Measurements from ENCODE around the gene OR2H2. TPM values are rescaled to one million over a fixed set of nuclear protein-coding genes. Genes with fewer than 3 reads are reported as not detected.

Gene OR2H2
- total and polyA plus RNA-seq, 2 experiments from 2014 or later = 0.86 TPM; not detected in 1

DNA sequence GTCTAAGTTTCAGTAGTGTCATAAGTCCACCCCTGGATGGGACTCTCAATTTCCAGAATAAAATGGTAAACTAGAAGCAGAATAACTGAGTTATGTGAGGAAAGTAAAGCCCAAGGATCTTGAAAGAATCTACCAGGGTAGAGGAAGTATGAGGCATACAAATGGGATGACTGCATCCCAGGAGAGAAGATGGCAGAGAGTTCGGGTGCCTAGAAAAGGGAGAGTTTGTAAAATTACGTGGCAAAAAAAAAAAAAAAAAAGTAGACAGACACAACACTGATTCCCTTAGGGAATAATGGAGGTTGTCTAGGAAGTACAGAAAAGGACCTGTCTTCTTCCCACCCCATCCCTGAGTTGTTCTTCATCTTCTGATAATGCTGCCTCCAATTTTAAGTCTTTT lies 44.6 kb downstream of the OR2H2 start:
- Histone ChIP-seq H3K36me3 (ENCODE audit: insufficient read depth) (no peaks in the 10 kb centered on the region), H3K9me2 (ENCODE audit: insufficient read depth) (no peaks in the 10 kb centered on the region), H3K27me3 (ENCODE audit: insufficient read depth) (no peaks in the 10 kb centered on the region), H3K79me2 (replicated peaks; ENCODE audit: insufficient read depth) (peaks cover 69% of the 10 kb centered on the region), H3K4me2 (peak overlapping the region; percentile 91), H4K20me1 (replicated peaks; ENCODE audit: insufficient read depth) (peaks cover 24% of the 10 kb centered on the region), H2AFZ (no peak overlapping the region), H3K27ac (ENCODE audit: low read depth) (peak overlapping the region; percentile 78; the same call in 1 of the 2 replicates), H3K4me3 (peak overlapping the region; percentile 93), H3K4me1 (ENCODE audit: insufficient read depth) (peaks cover 57% of the 10 kb centered on the region), H3F3A (replicated peaks; ENCODE audit: low read depth) (peaks cover 27% of the 10 kb centered on the region)
- Mint-ChIP-seq H3K4me3 (peak overlapping the region; percentile 86), H3K4me1 (peaks cover 68% of the 10 kb centered on the region), H3K27me3 (ENCODE audit: insufficient read depth, low read depth, poor library complexity) (peaks cover 32% of the 10 kb centered on the region), H3K9me3 (no peaks in the 10 kb centered on the region), H3K27ac (no peak overlapping the region), H3K36me3 (ENCODE audit: low read depth) (peaks cover 20% of the 10 kb centered on the region)
- TF ChIP-seq JUNB (IDR thresholded peaks at IDR 0.05; ENCODE audit: unreplicated experiment) (no peak), ZNF114 (CRISPR knock-in tag; IDR thresholded peaks at IDR 0.05) (no peak), STAT1 (IDR thresholded peaks at IDR 0.05; ENCODE audit: unreplicated experiment) (no peak), EZH2phosphoT487 (IDR thresholded peaks at IDR 0.05; ENCODE audit: unreplicated experiment) (no peak), POLR2AphosphoS5 (IDR thresholded peaks at IDR 0.05; ENCODE audit: low read depth) (no peak), CREB1 (CRISPR knock-in tag; IDR thresholded peaks at IDR 0.05; ENCODE audit: low read depth) (no peak), NANOG (IDR thresholded peaks at IDR 0.05; ENCODE audit: borderline replicate concordance) (no peak), EZH2 (IDR thresholded peaks at IDR 0.05; ENCODE audit: low read depth, unreplicated experiment) (no peak), ZNF331 (CRISPR knock-in tag; IDR thresholded peaks at IDR 0.05; ENCODE audit: low read depth) (no peak)
- TF ChIP-seq, protein P1, sequence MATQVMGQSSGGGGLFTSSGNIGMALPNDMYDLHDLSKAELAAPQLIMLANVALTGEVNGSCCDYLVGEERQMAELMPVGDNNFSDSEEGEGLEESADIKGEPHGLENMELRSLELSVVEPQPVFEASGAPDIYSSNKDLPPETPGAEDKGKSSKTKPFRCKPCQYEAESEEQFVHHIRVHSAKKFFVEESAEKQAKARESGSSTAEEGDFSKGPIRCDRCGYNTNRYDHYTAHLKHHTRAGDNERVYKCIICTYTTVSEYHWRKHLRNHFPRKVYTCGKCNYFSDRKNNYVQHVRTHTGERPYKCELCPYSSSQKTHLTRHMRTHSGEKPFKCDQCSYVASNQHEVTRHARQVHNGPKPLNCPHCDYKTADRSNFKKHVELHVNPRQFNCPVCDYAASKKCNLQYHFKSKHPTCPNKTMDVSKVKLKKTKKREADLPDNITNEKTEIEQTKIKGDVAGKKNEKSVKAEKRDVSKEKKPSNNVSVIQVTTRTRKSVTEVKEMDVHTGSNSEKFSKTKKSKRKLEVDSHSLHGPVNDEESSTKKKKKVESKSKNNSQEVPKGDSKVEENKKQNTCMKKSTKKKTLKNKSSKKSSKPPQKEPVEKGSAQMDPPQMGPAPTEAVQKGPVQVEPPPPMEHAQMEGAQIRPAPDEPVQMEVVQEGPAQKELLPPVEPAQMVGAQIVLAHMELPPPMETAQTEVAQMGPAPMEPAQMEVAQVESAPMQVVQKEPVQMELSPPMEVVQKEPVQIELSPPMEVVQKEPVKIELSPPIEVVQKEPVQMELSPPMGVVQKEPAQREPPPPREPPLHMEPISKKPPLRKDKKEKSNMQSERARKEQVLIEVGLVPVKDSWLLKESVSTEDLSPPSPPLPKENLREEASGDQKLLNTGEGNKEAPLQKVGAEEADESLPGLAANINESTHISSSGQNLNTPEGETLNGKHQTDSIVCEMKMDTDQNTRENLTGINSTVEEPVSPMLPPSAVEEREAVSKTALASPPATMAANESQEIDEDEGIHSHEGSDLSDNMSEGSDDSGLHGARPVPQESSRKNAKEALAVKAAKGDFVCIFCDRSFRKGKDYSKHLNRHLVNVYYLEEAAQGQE (IDR thresholded peaks at IDR 0.05; ENCODE audit: unreplicated experiment) = no peak
- TF ChIP-seq, protein P2, sequence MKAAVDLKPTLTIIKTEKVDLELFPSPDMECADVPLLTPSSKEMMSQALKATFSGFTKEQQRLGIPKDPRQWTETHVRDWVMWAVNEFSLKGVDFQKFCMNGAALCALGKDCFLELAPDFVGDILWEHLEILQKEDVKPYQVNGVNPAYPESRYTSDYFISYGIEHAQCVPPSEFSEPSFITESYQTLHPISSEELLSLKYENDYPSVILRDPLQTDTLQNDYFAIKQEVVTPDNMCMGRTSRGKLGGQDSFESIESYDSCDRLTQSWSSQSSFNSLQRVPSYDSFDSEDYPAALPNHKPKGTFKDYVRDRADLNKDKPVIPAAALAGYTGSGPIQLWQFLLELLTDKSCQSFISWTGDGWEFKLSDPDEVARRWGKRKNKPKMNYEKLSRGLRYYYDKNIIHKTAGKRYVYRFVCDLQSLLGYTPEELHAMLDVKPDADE (IDR thresholded peaks at IDR 0.05) = no peak
- TF ChIP-seq, protein P3, sequence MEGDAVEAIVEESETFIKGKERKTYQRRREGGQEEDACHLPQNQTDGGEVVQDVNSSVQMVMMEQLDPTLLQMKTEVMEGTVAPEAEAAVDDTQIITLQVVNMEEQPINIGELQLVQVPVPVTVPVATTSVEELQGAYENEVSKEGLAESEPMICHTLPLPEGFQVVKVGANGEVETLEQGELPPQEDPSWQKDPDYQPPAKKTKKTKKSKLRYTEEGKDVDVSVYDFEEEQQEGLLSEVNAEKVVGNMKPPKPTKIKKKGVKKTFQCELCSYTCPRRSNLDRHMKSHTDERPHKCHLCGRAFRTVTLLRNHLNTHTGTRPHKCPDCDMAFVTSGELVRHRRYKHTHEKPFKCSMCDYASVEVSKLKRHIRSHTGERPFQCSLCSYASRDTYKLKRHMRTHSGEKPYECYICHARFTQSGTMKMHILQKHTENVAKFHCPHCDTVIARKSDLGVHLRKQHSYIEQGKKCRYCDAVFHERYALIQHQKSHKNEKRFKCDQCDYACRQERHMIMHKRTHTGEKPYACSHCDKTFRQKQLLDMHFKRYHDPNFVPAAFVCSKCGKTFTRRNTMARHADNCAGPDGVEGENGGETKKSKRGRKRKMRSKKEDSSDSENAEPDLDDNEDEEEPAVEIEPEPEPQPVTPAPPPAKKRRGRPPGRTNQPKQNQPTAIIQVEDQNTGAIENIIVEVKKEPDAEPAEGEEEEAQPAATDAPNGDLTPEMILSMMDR (conservative IDR thresholded peaks at IDR 0.05; ENCODE audit: low read depth in 2 of 2) = no peak
- TF ChIP-seq, protein P4, sequence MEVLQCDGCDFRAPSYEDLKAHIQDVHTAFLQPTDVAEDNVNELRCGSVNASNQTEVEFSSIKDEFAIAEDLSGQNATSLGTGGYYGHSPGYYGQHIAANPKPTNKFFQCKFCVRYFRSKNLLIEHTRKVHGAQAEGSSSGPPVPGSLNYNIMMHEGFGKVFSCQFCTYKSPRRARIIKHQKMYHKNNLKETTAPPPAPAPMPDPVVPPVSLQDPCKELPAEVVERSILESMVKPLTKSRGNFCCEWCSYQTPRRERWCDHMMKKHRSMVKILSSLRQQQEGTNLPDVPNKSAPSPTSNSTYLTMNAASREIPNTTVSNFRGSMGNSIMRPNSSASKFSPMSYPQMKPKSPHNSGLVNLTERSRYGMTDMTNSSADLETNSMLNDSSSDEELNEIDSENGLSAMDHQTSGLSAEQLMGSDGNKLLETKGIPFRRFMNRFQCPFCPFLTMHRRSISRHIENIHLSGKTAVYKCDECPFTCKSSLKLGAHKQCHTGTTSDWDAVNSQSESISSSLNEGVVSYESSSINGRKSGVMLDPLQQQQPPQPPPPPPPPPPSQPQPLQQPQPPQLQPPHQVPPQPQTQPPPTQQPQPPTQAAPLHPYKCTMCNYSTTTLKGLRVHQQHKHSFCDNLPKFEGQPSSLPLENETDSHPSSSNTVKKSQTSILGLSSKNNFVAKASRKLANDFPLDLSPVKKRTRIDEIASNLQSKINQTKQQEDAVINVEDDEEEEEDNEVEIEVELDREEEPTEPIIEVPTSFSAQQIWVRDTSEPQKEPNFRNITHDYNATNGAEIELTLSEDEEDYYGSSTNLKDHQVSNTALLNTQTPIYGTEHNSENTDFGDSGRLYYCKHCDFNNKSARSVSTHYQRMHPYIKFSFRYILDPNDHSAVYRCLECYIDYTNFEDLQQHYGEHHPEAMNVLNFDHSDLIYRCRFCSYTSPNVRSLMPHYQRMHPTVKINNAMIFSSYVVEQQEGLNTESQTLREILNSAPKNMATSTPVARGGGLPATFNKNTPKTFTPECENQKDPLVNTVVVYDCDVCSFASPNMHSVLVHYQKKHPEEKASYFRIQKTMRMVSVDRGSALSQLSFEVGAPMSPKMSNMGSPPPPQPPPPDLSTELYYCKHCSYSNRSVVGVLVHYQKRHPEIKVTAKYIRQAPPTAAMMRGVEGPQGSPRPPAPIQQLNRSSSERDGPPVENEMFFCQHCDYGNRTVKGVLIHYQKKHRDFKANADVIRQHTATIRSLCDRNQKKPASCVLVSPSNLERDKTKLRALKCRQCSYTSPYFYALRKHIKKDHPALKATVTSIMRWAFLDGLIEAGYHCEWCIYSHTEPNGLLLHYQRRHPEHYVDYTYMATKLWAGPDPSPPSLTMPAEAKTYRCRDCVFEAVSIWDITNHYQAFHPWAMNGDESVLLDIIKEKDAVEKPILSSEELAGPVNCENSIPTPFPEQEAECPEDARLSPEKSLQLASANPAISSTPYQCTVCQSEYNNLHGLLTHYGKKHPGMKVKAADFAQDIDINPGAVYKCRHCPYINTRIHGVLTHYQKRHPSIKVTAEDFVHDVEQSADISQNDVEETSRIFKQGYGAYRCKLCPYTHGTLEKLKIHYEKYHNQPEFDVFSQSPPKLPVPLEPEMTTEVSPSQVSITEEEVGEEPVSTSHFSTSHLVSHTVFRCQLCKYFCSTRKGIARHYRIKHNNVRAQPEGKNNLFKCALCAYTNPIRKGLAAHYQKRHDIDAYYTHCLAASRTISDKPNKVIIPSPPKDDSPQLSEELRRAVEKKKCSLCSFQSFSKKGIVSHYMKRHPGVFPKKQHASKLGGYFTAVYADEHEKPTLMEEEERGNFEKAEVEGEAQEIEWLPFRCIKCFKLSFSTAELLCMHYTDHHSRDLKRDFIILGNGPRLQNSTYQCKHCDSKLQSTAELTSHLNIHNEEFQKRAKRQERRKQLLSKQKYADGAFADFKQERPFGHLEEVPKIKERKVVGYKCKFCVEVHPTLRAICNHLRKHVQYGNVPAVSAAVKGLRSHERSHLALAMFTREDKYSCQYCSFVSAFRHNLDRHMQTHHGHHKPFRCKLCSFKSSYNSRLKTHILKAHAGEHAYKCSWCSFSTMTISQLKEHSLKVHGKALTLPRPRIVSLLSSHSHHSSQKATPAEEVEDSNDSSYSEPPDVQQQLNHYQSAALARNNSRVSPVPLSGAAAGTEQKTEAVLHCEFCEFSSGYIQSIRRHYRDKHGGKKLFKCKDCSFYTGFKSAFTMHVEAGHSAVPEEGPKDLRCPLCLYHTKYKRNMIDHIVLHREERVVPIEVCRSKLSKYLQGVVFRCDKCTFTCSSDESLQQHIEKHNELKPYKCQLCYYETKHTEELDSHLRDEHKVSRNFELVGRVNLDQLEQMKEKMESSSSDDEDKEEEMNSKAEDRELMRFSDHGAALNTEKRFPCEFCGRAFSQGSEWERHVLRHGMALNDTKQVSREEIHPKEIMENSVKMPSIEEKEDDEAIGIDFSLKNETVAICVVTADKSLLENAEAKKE (CRISPR knock-in tag; IDR thresholded peaks at IDR 0.05) = no peak
- ATAC-seq (no peak), DNase-seq (ENCODE audit: low spot score) (no peak)

Measured in GM23338 (cell line).